Activated gamma-delta T cell treated with Interleukin-2 at 50 U/mL for 16 hours (primary cell): ENCODE data around the gene NFATC3.

Source experiments
- DNase-seq: peaks from one replicate; pipeline ENCODE4 v3.0.0-alpha.2; 2020

Gene NFATC3

DNA sequence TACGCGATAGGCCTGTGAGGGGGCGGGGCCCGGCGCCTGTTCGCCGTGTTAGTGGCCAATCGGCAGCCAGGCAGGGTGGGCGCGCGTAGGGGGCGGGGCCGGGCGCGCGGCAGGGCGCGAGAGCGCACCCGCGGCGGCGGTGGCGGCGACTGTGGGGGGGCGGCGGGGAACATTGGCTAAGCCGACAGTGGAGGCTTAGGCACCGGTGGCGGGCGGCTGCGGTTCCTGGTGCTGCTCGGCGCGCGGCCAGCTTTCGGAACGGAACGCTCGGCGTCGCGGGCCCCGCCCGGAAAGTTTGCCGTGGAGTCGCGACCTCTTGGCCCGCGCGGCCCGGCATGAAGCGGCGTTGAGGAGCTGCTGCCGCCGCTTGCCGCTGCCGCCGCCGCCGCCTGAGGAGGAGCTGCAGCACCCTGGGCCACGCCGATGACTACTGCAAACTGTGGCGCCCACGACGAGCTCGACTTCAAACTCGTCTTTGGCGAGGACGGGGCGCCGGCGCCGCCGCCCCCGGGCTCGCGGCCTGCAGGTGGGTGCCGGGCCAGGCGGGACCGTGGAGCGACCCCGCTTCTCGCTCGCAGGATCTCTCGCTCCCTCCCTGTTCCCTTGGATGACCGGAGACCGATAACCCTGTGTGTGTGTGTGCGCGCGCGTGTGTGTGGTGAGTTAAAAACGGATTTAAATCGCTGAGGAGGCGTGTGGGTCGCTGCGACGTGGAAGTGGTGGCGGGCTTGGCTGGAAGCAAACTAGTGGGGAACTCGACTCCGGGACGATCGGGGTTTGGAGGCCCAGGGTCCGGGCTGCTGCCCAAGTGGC, at the start of gene NFATC3:
TSS of gene NFATC3 (plus strand) at position 112 of the 813 bp plus-strand sequence. CDS start at position 424, 312 bp downstream.
- peak; percentile 99 for DNase-seq

DNA sequence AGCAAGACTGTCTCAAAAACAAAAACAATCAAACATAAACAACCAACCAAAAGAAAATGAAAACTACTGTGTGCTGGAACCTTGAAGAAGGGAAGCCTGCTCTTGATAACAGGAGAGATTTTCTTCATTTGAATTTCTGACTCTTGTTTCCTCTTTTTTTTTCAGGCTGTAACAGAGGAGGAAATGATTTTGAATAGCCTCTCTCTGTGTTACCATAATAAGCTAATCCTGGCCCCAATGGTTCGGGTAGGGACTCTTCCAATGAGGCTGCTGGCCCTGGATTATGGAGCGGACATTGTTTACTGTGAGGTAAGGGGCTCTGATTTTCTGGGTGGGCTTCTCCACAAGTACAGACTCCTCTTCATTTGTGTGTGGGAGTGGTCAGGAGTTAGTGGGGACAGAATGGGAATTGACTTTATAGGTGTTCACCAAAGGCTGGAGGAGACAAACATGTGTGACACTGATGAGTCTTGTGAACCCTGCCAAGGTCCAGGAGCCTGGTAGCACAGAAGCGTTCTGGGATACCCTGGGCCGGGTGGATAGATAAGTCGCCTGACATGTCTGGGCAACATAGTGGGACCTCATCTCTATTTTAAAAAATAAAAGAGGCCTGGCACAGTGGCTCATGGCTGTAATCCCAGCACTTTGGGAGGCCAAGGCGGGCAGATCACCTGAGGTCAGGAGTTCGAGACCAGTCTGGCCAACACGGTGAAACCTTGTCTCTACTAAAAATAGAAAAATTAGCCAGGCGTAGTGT, 47.2 kb upstream of the NFATC3 start:
- no peak for DNase-seq

DNA sequence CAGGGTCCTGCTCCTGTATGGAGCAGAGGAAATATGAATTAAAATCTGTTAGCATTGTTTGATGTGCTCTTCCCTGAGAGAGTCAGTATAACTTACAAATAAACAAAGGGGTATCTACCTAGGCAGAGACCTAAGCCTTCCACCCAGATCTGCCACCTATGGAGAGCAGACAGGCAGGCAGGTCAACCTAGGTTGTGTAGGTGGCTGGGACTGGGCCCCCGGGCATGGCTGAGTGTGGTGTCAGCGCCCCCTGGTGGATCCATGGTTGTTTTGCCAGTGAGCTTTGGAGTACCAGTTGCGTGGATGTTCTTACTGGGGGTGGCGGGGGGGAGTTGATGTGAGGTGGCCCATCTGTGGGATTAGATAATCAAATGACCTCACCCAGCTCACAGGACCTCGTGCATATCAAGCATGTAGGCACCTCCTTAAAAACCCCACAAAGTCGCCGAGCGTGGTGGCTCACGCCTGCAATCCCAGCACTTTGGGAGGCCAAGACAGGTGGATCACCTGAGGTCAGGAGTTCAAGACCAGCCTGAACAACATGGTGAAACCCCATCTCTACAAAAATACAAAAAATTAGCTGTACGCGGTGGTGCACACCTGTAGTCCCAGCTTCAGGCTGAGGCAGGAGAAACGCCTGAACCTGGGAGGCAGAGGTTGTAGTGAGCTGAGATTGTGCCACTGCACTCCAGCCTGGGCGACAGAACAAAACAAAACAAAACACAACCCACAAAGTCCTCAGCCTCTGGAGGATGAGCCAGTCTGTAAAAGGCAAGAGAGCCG, 44.5 kb upstream of the NFATC3 start:
- DNase-seq, result peak; percentile 93

DNA sequence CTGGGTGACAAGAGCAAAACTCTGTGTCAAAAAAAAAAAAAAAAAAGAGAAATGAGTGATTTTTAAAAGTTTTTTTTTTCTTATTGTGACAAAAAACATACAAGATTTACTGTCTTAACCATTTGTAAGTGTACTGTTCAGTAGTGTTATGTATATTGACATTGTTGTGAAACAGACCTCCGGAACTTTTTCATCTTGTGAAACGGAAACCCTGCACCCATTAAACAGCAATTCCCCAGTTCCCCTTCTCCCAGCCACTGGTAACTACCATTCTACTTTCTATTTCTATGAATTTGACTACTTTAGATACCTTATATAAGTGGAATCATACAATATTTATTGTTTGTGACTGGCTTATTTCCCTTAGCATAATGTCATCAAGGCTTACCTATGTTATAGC, 43.4 kb upstream of the NFATC3 start:
- DNase-seq, result no peak

DNA sequence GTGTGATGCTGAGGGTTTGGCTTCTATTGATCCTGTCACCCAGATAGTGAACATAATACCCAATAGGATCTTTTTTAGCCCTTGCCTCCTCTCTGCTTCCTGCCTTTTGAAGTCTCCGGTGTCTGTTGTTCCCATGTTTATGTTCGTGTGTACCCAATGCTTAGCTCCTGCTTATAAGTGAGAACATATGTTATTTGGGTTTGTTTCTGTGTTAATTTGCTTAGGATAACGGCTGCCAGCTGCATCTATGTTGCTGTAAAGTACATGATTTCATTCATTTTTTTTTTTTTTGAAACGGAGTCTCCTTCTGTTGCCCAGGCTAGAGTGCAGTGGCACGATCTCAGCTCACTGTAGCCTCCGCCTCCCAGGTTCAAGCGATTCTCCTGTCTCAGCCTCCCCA, 39.1 kb upstream of the NFATC3 start:
- DNase-seq, result no peak

DNA sequence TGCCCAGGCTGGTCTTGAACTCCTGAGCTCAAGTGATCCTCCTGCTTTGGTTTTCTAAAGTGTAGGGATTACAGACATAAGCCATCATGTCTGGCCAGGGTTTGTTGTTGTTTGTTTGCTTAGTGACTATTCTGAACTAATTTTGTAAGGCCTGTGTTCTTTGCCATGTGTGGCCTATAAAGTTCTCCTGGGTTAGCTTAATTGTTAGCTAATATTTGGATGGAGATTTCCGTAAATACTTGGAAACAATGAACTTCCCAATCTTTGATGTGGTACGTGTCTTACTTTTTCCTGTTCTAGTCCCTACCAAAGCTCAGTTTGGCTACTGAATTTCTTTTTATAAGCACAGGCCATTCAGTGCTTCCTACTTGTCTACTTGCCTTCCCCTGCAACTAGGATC, 37.2 kb upstream of the NFATC3 start:
- no peak for DNase-seq

DNA sequence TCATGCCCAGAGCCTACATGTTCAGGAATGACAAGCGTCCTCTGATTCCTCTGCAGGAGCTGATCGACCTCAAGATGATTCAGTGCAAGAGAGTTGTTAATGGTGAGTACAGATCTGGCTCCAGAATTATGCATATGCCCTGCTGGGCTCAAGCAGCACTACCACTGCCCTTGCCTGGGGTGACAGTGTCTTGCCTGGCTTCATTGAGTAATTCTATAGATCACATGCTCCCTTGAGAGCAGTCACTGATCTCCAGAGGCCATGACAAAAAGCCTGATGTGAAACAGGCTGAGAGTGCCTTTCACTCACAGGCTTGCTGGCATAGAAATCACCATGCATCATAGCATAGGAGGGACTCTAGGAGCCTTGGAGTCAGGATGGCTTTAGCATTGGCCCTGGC, 35.7 kb upstream of the NFATC3 start:
- DNase-seq, result no peak

DNA sequence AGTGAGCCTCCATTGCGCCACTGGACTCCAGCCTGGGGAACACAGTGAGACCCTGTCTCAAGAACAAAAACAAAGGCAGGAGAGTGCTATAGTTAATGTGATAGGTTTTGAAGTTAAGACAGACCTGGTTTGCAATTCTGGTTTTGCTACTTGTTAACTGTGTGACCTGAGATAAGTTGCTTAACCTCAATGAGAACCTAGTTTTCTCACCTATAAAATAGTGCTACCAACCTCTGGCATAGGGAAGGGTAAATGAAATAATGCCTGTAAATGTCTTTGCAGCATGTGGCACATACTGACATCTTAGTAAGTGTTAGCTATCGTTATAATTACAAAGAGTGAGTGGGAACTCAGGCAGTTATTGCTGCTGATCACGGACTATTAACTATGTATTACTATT, 29.8 kb upstream of the NFATC3 start:
- DNase-seq, result no peak

DNA sequence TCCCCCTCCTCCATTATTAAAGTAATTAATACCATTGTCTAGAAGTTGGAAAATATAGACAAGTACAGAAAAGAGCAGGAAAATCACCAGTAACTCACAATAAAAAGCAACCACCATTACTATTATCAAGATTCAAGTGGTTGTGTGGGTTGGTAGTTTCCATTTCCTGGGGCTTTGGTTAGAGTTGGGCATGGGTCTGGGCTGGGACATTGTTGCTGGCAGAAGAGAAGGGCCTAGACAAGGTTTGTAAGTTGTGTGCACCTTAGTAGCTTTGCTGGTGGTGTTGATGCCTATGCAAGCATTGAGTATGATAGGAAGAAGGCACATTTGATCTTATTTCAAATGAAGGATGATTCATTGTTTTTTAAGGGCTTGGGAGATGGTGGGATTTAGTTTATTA, 25.4 kb upstream of the NFATC3 start:
- no peak for DNase-seq

DNA sequence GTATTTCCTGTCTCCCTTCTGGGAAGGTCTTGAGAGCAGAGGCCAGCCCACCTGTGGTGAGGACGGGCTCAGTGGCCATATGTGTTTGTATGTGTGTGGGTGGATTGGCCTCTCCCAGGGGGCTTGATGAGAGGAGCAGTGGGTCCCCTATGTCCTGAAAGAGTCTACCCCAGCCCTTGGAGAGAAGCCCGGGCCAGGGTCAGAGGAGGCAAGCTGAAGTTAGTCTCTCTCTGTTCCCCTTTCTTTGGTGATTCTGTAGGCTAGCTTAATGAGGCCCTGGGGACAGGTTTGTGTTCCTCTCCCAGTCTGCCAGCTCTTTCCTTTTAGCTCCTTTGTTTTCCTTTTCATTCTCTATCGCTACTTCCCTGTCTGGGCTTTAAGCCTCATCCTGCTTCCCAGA, 23.8 kb upstream of the NFATC3 start:
- DNase-seq, result no peak

DNA sequence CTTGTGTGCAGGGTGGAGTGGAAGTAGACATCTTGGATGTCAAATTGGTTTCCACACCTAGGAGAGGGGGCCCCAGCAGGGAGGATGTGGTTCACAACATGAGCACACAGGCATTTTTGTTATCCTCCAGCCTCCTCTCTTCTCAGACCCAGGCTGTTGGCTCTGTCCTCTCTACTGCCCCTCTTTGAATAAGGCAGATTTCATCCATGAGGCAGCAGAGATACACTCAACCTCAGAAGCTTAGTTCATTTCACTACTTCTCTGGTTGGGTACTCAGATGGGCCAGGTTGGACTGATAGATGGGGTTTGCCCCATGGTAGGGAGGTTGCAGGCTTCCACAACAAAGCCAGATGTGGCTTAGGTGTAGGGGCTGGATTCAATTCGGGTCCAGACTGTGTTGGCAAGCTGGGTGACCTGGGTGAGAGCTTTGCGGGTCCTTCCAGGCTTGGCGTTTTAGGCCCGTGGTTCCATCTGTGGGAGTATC, 22.2 kb upstream of the NFATC3 start:
- DNase-seq, result peak; percentile 61

DNA sequence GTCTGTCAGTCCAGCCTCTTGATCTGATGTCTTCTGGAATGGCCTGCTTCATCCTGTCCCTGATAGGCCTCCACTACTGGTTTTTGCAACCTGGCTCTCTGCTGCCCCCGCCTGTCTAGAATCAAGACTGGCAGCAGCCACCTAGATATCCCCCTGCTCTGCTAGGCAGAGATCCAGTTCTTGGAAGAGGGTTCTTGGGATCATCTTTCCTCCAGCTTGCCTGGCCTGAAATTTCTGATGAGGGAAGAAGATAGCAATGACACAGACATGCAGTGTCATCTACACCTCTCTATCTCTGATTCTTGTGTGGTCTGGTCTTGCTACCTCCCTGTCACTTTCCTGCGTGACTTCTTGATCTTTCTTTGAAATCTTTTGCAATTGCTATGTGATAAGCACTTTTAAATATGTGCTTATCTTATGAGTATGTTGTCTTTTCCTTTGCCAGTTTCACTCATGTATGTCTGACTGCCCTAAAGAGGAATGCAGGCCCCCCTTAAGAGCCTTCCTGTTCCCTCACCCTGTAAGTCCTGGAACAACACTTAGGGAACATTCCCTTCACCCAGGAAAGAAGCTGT, 20.3 kb upstream of the NFATC3 start:
- peak; percentile 70 for DNase-seq

DNA sequence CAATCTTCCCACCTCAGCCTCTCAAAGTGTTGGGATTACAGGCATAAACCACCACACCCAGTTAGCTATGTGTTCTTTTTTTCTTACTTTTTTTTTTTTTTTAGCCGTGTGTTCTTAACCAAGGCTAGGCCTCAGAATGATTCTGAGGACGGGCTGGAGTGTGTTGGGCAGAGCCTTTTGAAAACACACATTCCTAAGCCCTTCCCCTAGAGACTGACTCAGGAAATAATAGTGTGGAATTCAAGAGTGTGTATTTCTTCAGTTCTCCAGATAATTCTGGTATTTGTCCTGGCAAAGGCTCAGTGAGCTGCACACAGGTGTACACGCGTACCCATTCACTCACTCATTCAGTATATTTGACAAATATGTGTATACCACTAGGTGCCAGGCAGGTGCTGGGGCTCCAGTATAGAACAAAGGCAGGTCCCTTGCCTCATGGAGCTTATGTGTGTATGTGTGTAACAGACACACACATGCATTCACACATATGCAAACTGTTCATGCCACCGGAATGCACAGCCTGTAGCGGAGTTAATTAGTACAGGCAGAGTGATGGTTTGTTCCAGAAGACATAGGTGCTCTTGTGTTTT, 19.4 kb upstream of the NFATC3 start:
- no peak for DNase-seq

DNA sequence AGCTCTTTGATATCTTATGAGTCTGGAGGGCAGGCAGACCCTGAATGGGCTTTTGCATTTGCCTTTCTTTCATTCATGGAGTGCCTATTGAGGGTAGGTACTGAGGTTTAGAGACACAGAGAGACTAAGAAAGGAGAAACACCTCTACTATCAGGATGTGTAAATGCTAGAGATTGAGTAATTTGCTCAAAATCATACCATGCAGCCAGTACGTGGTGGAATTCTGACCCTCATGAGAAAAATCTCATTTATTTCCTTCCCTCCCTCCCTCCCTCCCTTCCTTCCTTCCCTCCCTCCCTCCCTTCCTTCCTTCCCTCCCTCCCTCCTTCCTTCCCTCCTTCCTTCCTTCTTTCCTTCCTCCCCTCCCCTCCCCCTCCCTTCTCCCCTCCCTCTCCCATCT, 18.4 kb upstream of the NFATC3 start:
- DNase-seq, result no peak

DNA sequence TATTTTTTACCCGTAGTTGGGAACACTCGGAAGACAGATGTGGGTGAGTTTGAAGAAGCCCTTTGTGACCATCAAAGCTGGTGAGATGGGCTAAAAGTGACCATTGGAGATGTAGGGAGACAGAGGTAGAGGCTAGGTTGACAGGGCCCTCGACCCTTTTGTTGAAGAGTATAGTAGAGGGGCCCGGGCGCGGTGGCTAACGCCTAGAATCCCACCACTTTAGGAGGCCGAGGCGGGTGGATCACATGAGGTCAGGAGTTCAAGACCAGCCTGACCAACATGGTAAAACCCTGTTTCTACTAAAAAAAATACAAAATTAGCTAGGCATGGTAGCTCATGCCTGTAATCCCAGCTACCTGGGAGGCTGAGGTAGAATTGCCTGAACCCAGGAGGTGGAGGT, 16.2 kb upstream of the NFATC3 start:
- DNase-seq, result no peak

DNA sequence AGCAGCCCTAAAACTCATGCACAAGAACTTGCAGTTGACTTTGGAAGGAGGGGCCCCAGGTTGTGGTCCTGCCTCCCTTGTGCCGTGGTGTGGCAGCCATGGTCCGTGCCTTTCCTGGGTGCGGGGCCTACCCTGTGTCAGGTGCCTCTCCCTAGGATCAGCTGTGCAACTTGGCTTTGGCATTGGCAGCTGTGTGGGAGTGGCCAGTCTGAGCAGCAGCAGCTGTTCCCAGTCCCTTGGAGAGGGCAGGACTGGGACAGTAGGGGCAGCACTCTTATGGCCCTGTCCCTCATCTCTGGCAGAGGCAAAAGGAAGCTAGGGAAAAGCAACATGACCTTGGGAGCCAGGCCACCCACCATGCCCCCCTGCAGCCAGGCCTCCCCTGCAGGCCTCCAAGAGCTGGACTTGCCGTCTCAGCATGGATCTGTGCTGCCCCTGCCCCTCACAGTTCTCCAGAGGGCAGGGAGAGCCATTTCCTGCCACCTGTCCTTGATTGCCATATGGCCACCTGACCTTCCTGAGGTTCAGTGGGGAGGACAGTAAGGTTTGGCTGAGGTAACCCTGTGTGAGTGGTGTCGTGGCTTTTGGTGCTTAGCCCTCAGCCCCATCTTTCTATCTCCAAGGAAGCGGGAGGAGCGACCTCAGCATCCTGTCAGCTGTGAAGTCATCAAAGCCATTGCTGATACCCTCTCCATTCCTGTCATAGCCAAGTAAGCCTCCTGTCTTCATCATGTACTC, 15.5 kb upstream of the NFATC3 start:
- DNase-seq, result peak; percentile 39

DNA sequence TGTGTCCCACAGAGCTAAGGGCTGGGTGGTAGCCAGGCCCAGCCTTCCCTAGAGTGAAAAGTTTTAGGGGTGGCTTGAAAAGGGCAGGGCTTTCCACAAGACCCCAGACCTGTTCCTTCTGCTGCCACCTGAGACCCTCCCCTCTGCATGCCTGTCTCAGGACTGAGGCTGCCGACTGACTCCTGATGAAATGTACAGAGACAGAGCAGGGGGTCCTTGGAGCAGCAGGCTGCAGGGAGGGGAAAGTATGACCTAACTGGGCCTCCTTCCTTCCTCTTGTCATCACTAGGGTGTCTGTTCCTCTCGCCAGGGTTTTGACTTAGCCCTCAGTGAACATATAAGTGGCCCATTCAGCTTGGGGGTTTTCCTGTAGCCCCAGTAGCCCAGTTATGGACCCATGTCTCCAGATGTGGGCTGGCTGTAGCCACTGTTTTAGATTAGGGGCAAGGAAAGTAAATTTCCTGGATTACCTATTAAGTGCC, 14.9 kb upstream of the NFATC3 start:
- no peak for DNase-seq

DNA sequence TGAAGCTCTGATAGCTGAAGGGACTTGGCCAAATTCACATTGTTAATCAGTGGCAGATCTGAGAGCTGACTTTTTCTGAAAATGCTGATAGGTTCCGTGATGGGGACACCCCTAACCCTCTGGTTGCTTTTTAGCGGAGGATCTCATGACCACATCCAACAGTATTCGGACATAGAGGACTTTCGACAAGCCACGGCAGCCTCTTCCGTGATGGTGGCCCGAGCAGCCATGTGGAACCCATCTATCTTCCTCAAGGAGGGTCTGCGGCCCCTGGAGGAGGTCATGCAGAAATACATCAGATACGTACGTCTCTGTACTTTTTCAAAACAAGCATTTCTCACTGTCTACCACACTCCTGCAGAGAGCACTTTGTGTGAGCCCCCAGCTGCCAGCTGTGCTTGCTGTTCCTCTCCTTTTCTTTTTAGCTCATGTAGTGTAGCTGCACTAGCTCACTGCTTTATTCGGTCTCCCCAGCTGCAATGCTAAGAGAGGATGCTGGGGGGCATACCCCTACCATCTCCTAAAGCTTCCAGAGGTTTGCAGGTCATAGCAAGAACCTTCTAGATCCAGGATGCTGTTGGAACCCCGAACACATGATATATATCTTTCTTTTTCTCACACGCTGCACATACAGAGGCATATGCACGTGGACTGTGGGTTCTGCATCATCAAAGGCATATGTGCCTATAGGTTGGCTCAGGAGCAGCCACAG, 14.2 kb upstream of the NFATC3 start:
- DNase-seq, result no peak

DNA sequence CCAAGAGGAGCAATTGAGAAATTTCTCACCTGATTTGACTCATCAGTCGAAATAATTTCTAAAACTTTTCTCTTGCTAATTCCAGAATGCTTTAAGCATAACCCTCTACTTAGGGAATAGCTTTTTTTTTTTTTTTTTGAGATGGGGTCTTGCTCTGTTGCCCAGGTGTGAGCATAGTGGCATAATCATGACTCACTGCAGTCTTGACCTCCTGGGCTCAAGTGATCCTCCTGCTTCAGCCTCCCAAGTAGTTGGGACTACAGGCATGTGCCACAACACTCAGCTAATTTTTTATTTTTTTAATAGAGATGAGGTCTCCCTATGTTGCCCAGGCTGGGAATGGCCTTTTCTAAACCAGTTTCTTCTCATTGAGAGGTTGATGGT, 13.7 kb upstream of the NFATC3 start:
- DNase-seq, result no peak

DNA sequence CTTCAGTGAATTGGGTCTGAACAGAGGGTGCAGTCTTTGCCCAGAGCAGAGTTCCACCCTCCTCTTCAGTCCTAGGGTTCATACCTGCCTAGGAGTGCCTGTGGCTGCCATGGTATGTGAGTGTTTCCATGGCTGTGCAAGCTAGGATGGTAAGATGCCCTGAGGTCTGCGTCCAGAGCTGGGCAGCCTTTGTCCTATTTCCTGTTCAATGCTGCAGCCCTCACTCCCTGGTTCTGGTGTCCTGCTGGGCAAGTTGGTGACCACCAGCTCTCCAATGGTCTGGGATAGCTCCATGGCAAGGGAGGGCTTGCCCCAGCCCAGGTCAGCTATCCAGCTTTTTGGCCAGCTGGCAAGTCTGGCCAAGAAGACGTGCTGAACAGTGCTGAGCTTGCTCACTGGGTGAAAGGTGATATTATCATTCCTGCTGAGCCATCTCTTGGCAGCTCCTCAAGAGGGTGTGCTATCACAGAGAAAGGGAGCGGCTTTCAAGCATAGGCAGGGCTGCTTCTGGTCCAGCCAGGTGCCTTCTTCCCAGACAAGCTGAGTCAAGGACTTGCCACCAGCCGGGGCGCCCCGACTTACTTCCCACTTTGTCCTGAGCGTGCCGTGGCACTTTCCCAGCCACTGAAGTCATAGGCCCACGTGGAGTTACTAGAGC, 13.0 kb upstream of the NFATC3 start:
- DNase-seq, result no peak
